Peyer's patch (tissue), 4 donors: ENCODE data around the gene DDX18.

Source experiments
- POLR2A ChIP-seq, 2 donors: fragments of 450-650 bp; IDR thresholded peaks; one replicate each; pipeline ENCODE4 v1.5.1; 2017; ENCODE audit warnings: antibody characterized with exemption in 2 of 2, mild to moderate bottlenecking in 2 of 2, moderate library complexity in 2 of 2
- TF ChIP-seq, protein P1 (sequence below), 6 experiments: fragments of 450-650 bp in 4 of 6; fragments of 200-600 bp in 2 of 6; sonication (generic) in 1 of 6; IDR thresholded peaks; one replicate each; pipeline ENCODE4 v1.5.1; 2017 to 2019; ENCODE audit warnings: antibody characterized with exemption in 6 of 6, mild to moderate bottlenecking in 3 of 6, moderate library complexity in 1 of 6

DNA sequence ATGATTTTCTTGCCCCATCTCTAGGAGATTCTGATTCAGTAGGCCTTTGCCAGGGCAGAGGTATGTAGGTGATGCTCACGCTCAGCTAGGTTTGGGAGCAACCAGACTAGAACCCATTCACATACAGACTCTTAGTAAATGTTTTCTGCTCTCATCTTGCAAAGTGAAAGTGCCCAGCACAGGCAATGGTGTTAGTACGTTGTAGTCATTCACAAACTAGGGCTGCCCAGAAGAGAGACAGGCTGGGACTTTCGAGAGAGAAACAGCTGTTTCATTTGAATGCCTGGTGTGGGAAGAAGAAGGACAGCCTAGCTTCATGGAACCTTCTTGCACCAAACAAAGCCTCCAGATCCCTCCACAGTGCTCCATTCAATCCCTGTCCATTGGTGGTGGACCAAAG lies 19.4 kb downstream of the DDX18 start:
- TF ChIP-seq, protein P1, sequence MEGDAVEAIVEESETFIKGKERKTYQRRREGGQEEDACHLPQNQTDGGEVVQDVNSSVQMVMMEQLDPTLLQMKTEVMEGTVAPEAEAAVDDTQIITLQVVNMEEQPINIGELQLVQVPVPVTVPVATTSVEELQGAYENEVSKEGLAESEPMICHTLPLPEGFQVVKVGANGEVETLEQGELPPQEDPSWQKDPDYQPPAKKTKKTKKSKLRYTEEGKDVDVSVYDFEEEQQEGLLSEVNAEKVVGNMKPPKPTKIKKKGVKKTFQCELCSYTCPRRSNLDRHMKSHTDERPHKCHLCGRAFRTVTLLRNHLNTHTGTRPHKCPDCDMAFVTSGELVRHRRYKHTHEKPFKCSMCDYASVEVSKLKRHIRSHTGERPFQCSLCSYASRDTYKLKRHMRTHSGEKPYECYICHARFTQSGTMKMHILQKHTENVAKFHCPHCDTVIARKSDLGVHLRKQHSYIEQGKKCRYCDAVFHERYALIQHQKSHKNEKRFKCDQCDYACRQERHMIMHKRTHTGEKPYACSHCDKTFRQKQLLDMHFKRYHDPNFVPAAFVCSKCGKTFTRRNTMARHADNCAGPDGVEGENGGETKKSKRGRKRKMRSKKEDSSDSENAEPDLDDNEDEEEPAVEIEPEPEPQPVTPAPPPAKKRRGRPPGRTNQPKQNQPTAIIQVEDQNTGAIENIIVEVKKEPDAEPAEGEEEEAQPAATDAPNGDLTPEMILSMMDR (IDR thresholded peaks at IDR 0.05) = no peak
- no peak for TF ChIP-seq POLR2A (IDR thresholded peaks at IDR 0.05)
